Psoas muscle (tissue), 8 donors: ENCODE results near the gene FUT7. TPM values are rescaled to one million over a fixed set of nuclear protein-coding genes. Genes with fewer than 3 reads are reported as not detected.

ENCODE experiments used
- ATAC-seq, 4 donors: fragments of 200-7000 bp; cut with Tn5 transposase; one replicate each; pipeline ENCODE4 v1.9.1; 2020; ENCODE audit warnings: moderate library complexity in 3 of 4, mild to moderate bottlenecking in 2 of 4
- DNase-seq, 2 donors: peaks; one replicate each; pipeline ENCODE4 v3.0.0-alpha.2; 2020
- H3K27ac ChIP-seq: fragments of 200-600 bp; one replicate; pipeline ENCODE4 v1.8.0; 2022
- H3K27me3 ChIP-seq, 3 donors: fragments of 200-600 bp in 1 of 3; one replicate each; pipeline versions ENCODE4 v1.6.1 to v1.8.0; 2013 to 2022; ENCODE audit warnings: low read length in 2 of 3, mild to moderate bottlenecking in 2 of 3, moderate library complexity in 1 of 3; ENCODE audit not compliant: insufficient read depth in 3 of 3
- H3K36me3 ChIP-seq, 2 donors: fragments of 200-600 bp in 1 of 2; one replicate each; pipeline versions ENCODE4 v1.6.1 to v1.8.0; 2013 to 2022; ENCODE audit warnings: low read depth in 1 of 2, mild to moderate bottlenecking in 1 of 2, moderate library complexity in 1 of 2; ENCODE audit not compliant: insufficient read depth in 1 of 2
- H3K4me1 ChIP-seq: fragments of 200-600 bp; one replicate; pipeline ENCODE4 v1.8.0; 2022
- H3K4me3 ChIP-seq: fragments of 200-600 bp; one replicate; pipeline ENCODE4 v1.8.0; 2022; ENCODE audit warnings: mild to moderate bottlenecking
- H3K9me3 ChIP-seq: fragments of 200-600 bp; one replicate; pipeline ENCODE4 v1.8.0; 2022
- CTCF ChIP-seq: fragments of 200-600 bp; IDR thresholded peaks from one replicate; pipeline ENCODE4 v1.8.0; 2022; ENCODE audit warnings: antibody characterized with exemption
- WGBS, 3 donors: extraction: QIAGEN DNeasy Blood & Tissue Kit; methylation state at CpG; one replicate each; pipeline versions ENCODE4 v1.1.6 to v1.1.7; 2013; 5-methylcytosine and 5-hydroxymethylcytosine counted together
- intact Hi-C, 2 donors: fragments of 100-400 bp; cut with DNase I; formaldehyde crosslinking; loops; one replicate each; pipeline versions ENCODE4 v1.11.0 to v1.14.2; 2022
- long read RNA-seq, 2 donors: library from polyadenylated mRNA; unstranded; transcript quantifications; one replicate each; pipeline ENCODE4 v2.0.0, GENCODE V29; 2021
- polyA plus RNA-seq, 3 donors: library from polyadenylated mRNA; stranded (reverse); fragments of 200-250 nt; gene quantifications; one replicate each; pipeline ENCODE4 v1.2.3, GENCODE V29; 2013
- total RNA-seq, 4 donors: library from RNA; stranded (reverse); fragmentation: NEBNext Ultra II Directional in 2 of 4; extraction: Animal tissue kit (Norgen Biotek cat#: 25700) in 2 of 4; gene quantifications; one replicate each; pipeline versions ENCODE4 v1.2.1 to v1.2.4, GENCODE V29; 2021 to 2023
- donor health status: healthy with polysubstance abuse.
- donor health status: DM: no; HTN: no; CAD: no; lungs with moderate emphysema.
- donor health status: Bipolar disorder and iron deficiency.
- donor health status: healthy.
- donor health status: DM: yes; HTN: yes; CAD: no.
- donor health status: DM: no; HTN: no; CAD: no.
- donor health status: DM: no; HTN: no; CAD: no.
- donor health status: DM: yes; HTN: yes; CAD: no.

The FUT7 gene
- total RNA-seq (under 1 TPM in 1 of 4 donors, not detected in 3; 0.08 TPM), polyA plus RNA-seq (under 1 TPM in 2 of 3 donors, not detected in 1; 0.01 to 0.06 TPM)
- long read RNA-seq, donor 1, result 0 reads
- long read RNA-seq, donor 2, result 0 reads

GRCh38 chr9:137031904-137032640, at the start of gene FUT7:
TSS of gene FUT7 (minus strand) at chr9:137032088. CDS start at chr9:137031991, 97 bp downstream.
- H3K9me3 ChIP-seq, result no peaks in the 10 kb centered on the region
- H3K4me3 ChIP-seq, result no peak within 1 kb of the TSS
- 69 to 81% (median 73%) methylated on average over 16 of the region's 16 CpGs for WGBS, 3 donors
- TF ChIP-seq CTCF, result no peak
- no peak within 1 kb of the TSS for H3K27ac ChIP-seq
- no peak for ATAC-seq
- no peak for DNase-seq
- H3K4me1 ChIP-seq, result peaks cover 18% of the 10 kb centered on the region
- no peaks in the 10 kb centered on the region for H3K36me3 ChIP-seq
- peaks cover 0 to 6% (median 0%) of the 10 kb centered on the region in 3 donors for H3K27me3 ChIP-seq
- intact Hi-C loops, result no loop called here

- Histone ChIP-seq H3K27ac (no peak overlapping the region), H3K4me3 (no peak overlapping the region), H3K27me3 (peaks cover 0 to 4% (median 0%) of the 10 kb centered on the region in 3 donors), H3K36me3 (peaks cover 0 to 9% of the 10 kb centered on the region in 2 donors), H3K9me3 (no peaks in the 10 kb centered on the region), H3K4me1 (peaks cover 11% of the 10 kb centered on the region)
- DNase-seq, result no peak
- no peak for ATAC-seq
- TF ChIP-seq CTCF, result no peak
- 89 to 92% (median 89%) methylated on average over 20 to 24 of the region's 24 CpGs for WGBS, 3 donors
- intact Hi-C loops, result no loop called here
These were observed 48.6 kb upstream of the FUT7 start for GRCh38 chr9:137080260-137081122.

- H3K4me1 ChIP-seq, result peaks cover 11% of the 10 kb centered on the region
- H3K36me3 ChIP-seq, result peaks cover 0 to 9% of the 10 kb centered on the region in 2 donors
- ATAC-seq (no peak), DNase-seq (no peak)
- H3K27me3 ChIP-seq, result peaks cover 0 to 4% (median 0%) of the 10 kb centered on the region in 3 donors
- H3K27ac ChIP-seq, result no peak overlapping the region
- 82 to 87% (median 87%) methylated on average over 13 of the region's 13 CpGs for WGBS, 3 donors
- H3K9me3 ChIP-seq, result no peaks in the 10 kb centered on the region
- no peak for TF ChIP-seq CTCF
- no peak overlapping the region for H3K4me3 ChIP-seq
- intact Hi-C loops, result no loop called here
These were observed 47.5 kb upstream of the FUT7 start for GRCh38 chr9:137079401-137079787.

GRCh38 chr9:137078701-137079400, 47.0 kb upstream of the FUT7 start:
- H3K27ac ChIP-seq, result no peak overlapping the region
- H3K9me3 ChIP-seq, result no peaks in the 10 kb centered on the region
- H3K36me3 ChIP-seq, result peaks cover 0 to 9% of the 10 kb centered on the region in 2 donors
- peaks cover 11% of the 10 kb centered on the region for H3K4me1 ChIP-seq
- H3K4me3 ChIP-seq, result no peak overlapping the region
- H3K27me3 ChIP-seq, result peaks cover 0 to 4% (median 0%) of the 10 kb centered on the region in 3 donors
- TF ChIP-seq CTCF, result no peak
- 55 to 73% (median 68%) methylated on average over 50 to 51 of the region's 51 CpGs for WGBS, 3 donors
- ATAC-seq (no peak), DNase-seq (no peak)
- intact Hi-C loops, result no loop called here
